ENCODE results near the gene ZDHHC13. TPM values are rescaled to one million over a fixed set of nuclear protein-coding genes. Genes with fewer than 3 reads are reported as not detected.

Gene ZDHHC13
- total and polyA plus RNA-seq, 2 of the 8 experiments (the other 6 are each of a cell fraction or from before 2014, with no cell fraction given): 22.4 to 24.1 TPM

DNA sequence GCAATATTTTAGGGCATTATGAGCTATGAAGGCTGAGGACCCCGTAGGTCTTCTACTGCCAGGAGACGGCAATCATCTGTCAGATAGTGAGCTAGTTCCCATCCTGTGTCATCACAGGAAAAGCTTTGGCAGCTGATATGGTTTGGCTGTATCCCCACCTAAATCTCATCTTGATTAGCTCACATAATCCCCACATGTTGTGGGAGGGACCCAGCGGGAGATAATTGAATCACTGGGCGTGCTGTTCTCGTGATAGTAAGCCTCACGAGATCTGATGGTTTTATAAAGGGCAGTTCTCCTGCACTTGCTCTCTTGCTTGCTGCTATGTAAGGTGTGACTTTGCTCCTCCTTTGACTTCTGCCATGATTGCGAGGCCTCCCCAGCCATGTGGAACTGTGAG is 66.7 kb downstream of the ZDHHC13 start:
- Histone ChIP-seq H3K36me3 (ENCODE audit: control insufficient read depth in 2 of 4, insufficient read depth in 4 of 4, low read length in 3 of 4) (no peaks in the 10 kb centered on the region), H3K4me3 (ENCODE audit: extremely low read depth in 1 of 4, insufficient read depth in 2 of 4, low read depth in 3 of 4, low read length in 4 of 4) (no peak overlapping the region), H3K79me2 (ENCODE audit: control insufficient read depth in 1 of 2, insufficient read depth in 2 of 2, low read length in 2 of 2) (no peaks in the 10 kb centered on the region), H2BK12ac (ENCODE audit: low read depth, low read length) (no peak overlapping the region), H4K91ac (replicated peaks; ENCODE audit: insufficient read length, low read length) (no peak overlapping the region), H3K27me3 (replicated peaks in 1 of 4; ENCODE audit: control insufficient read depth in 3 of 4, extremely low read depth in 1 of 4, insufficient read depth in 3 of 4, low read length in 3 of 4) (no peaks in the 10 kb centered on the region; a peak in 1 of 7 replicates), H2BK120ac (replicated peaks; ENCODE audit: low read depth, low read length) (no peak overlapping the region), H3K79me1 (ENCODE audit: low read depth, low read length) (no peaks in the 10 kb centered on the region), H3K56ac (replicated peaks; ENCODE audit: insufficient read length, low read depth, low read length) (no peak overlapping the region), H3K23me2 (ENCODE audit: low read depth, low read length) (no peaks in the 10 kb centered on the region), H3K14ac (ENCODE audit: insufficient read length) (no peak overlapping the region), H3K9ac (replicated peaks in 1 of 4; ENCODE audit: extremely low read depth in 1 of 4, low read depth in 3 of 4, low read length in 3 of 4) (no peak overlapping the region), H2AK5ac (ENCODE audit: low read depth, low read length) (no peak overlapping the region), H2AFZ (ENCODE audit: low read length) (no peak overlapping the region), H3K4me2 (ENCODE audit: insufficient read depth in 1 of 2, low read depth in 2 of 2, low read length in 2 of 2) (no peak overlapping the region), H3K23ac (ENCODE audit: insufficient read length) (no peak overlapping the region), H3K4ac (replicated peaks; ENCODE audit: insufficient read length, low read depth, low read length) (no peak overlapping the region), H3K9me3 (ENCODE audit: insufficient read depth in 2 of 2, low read depth in 1 of 2, low read length in 1 of 2) (no peaks in the 10 kb centered on the region), H2BK5ac (ENCODE audit: low read depth, low read length) (no peak overlapping the region), H4K20me1 (replicated peaks in 1 of 2; ENCODE audit: control insufficient read depth in 1 of 2, insufficient read depth in 2 of 2, low read length in 2 of 2) (no peaks in the 10 kb centered on the region), H3K4me1 (replicated peaks in 1 of 4; ENCODE audit: control insufficient read depth in 3 of 4, insufficient read depth in 4 of 4, low read length in 3 of 4) (peaks cover 0 to 1% (median 0%) of the 10 kb centered on the region in 4 experiments; a peak in 2 of 7 replicates), H2BK15ac (ENCODE audit: low read length) (no peak overlapping the region), H3K27ac (ENCODE audit: low read depth, low read length) (no peak overlapping the region), H2BK20ac (ENCODE audit: low read length) (no peak overlapping the region), H4K8ac (ENCODE audit: extremely low read depth, insufficient read depth, low read length) (no peak overlapping the region), H3K18ac (ENCODE audit: extremely low read depth, low read length) (no peak overlapping the region), H4K5ac (ENCODE audit: insufficient read length, low read depth, low read length) (no peak overlapping the region)
- POLR2A ChIA-PET (ENCODE audit: partially characterized antibody): no interaction called here
- DNase-seq (ENCODE audit: low read depth in 1 of 2, low spot score in 2 of 2) (no peak), FAIRE-seq (no peak)
- no peak for TF ChIP-seq KDM1A (IDR thresholded peaks at IDR 0.05; ENCODE audit: borderline replicate concordance, low read length)
- TF ChIP-seq JUN (IDR thresholded peaks at IDR 0.05; ENCODE audit: low read depth, low read length): no peak
- TF ChIP-seq KDM5A (IDR thresholded peaks at IDR 0.05; ENCODE audit: low read length): no peak
- no peak for TF ChIP-seq TAF7 (optimal IDR thresholded peaks at IDR 0.05; ENCODE audit: borderline replicate concordance, low read depth, low read length)
- TF ChIP-seq EP300 (IDR thresholded peaks at IDR 0.05; ENCODE audit: borderline replicate concordance in 1 of 2, low read depth in 2 of 2, low read length in 2 of 2): no peak
- no peak for TF ChIP-seq YY1 (IDR thresholded peaks at IDR 0.05; ENCODE audit: low read depth, low read length)
- no peak for TF ChIP-seq SUZ12 (IDR thresholded peaks at IDR 0.05; ENCODE audit: low read length)
- TF ChIP-seq JUND (IDR thresholded peaks at IDR 0.05; ENCODE audit: low read length): no peak
- 93% methylated on average over 7 of the region's 7 CpGs; no CpG with 5 or more reads in 1 of the 2 experiments for WGBS, 2 experiments (ENCODE audit: extremely low coverage in 1 of 2, insufficient coverage in 1 of 2, insufficient read length in 1 of 2, insufficient replicate concordance in 2 of 2, low coverage in 1 of 2, low lambda C conversion rate in 2 of 2, missing lambda C conversion rate in 1 of 2)
- CTCF ChIA-PET (ENCODE audit: partially characterized antibody): interaction anchor here (0.7 kb wide), 1 partner anchor 383 kb away, joined by 3 read pairs; no protein-coding TSS in a partner anchor
